Activated CD4-positive, alpha-beta memory T cell treated with anti-CD3 and anti-CD28 coated beads, Interleukin-2, amount 10 ng/mL, durations not matched to agents 7 days and 5 days (primary cell): ENCODE data around the gene PDE2A. TPM values are rescaled to one million over a fixed set of nuclear protein-coding genes. Genes with fewer than 3 reads are reported as not detected.

Experiments
- CTCF ChIA-PET: fragments of 350-600 bp; sonication (Branson Sonifier 250); formaldehyde crosslinking; loops from one replicate; lab custom pipeline; 2021; ENCODE audit warnings: antibody characterized with exemption, inconsistent platforms; lab: Charles Lee
- POLR2A ChIA-PET: fragments of 350-600 bp; sonication (Branson Sonifier 250); formaldehyde crosslinking; loops from one replicate; lab custom pipeline; 2021; ENCODE audit warnings: antibody characterized with exemption; lab: Charles Lee
- DNase-seq: peaks from one replicate; pipeline ENCODE4 v3.0.0-alpha.2; 2020
- H3K27ac Mint-ChIP-seq: one replicate; pipeline ENCODE4 v1.8.0; 2021; ENCODE audit warnings: mild to moderate bottlenecking, mixed read lengths
- H3K27me3 Mint-ChIP-seq: one replicate; pipeline ENCODE4 v1.8.0; 2021; ENCODE audit warnings: mixed read lengths
- H3K36me3 Mint-ChIP-seq: one replicate; pipeline ENCODE4 v1.8.0; 2021; ENCODE audit warnings: low read depth, mixed read lengths
- H3K4me1 Mint-ChIP-seq: one replicate; pipeline ENCODE4 v1.8.0; 2021; ENCODE audit warnings: mixed read lengths
- H3K4me3 Mint-ChIP-seq: one replicate; pipeline ENCODE4 v1.8.0; 2021; ENCODE audit warnings: mild to moderate bottlenecking, mixed read lengths
- H3K9me3 Mint-ChIP-seq: one replicate; pipeline ENCODE4 v1.8.0; 2021; ENCODE audit warnings: mixed read lengths
- total RNA-seq, 2 experiments: library from RNA; stranded (reverse); gene quantifications; one replicate each; pipeline ENCODE4 v1.2.3, GENCODE V29; 2021

Gene PDE2A
- total RNA-seq, 2 experiments from 2014 or later, result 0.93 to 1.8 TPM

DNA sequence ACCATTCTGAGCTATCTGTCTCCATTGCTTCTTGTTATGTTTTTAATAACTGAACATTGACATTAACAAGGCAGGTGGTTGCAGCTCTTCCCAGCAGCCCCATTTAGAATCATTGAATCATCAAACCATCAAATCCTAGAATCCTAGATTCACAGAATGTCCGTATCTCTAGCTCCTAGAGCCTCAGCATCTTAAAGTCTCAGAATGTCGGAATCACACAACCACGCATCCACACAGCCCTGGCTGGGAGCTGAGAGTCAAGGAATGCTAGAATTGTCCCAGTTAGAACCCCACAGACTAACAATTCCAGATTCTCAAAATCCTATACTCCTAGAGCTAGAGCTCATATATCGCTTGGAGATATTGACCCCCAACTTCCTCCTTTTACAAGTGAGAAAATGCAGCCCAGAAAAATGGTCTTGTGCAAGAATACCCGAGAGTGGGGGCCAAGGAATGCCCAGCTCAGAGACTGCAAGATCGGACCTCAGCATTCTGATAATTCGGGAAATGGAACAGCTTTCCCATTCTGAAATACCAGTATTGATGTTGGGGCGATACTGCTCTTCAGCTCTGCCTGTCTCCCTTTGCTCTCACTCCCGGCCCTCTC is 38.8 kb downstream of the PDE2A start:
- H3K27me3 Mint-ChIP-seq, result peaks cover 21% of the 10 kb centered on the region
- no peaks in the 10 kb centered on the region for H3K36me3 Mint-ChIP-seq
- DNase-seq, result no peak
- ChIA-PET CTCF (interaction anchor here (0.6 to 2.1 kb wide), 8 partner anchors 9 to 248 kb away, joined by 3 to 9 read pairs (median 3); no protein-coding TSS in a partner anchor), POLR2A (interaction anchor here (1.2 kb wide), 1 partner anchor 24 kb away, joined by 3 read pairs; no protein-coding TSS in a partner anchor)
- no peaks in the 10 kb centered on the region for H3K4me1 Mint-ChIP-seq
- no peak overlapping the region for H3K4me3 Mint-ChIP-seq
- no peaks in the 10 kb centered on the region for H3K9me3 Mint-ChIP-seq
- no peak overlapping the region for H3K27ac Mint-ChIP-seq

DNA sequence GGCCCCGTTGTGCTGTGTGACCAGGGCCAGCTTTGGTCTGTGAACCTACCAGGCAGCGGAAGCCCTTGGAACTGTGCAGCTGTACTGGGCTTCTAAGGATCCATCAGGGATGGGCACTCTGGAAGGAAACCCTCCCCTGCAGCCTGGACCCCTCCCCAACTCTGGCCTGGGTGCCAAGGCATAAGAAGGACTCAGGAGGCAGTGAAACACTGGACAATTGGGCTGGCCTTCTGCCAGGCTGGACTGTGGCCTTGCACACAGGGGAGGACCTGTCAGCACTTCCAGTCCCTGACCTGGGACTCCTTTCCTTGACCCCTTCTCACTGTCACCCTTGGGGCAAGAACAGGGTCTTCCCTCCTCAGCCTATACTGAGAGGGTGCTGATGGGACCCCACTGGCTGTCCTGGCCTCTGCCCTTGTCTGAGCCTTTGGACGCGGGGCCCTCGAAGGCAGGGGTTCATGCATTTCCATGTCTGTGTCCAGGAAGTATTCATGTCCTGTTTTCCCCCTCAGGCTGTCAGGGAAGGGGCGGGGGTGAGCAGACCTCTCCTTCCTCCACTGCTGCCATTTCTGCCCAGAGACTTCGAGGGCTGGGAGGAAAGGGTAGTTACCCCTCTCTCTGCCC is 39.6 kb downstream of the PDE2A start:
- no peak overlapping the region for H3K27ac Mint-ChIP-seq
- peaks cover 28% of the 10 kb centered on the region for H3K27me3 Mint-ChIP-seq
- no peaks in the 10 kb centered on the region for H3K36me3 Mint-ChIP-seq
- no peak for DNase-seq
- CTCF ChIA-PET, result interaction anchor here (0.9 to 2.1 kb wide), 5 partner anchors 13 to 163 kb away, joined by 3 to 8 read pairs (median 3); no protein-coding TSS in a partner anchor
- H3K4me1 Mint-ChIP-seq, result peaks cover 4% of the 10 kb centered on the region
- no peaks in the 10 kb centered on the region for H3K9me3 Mint-ChIP-seq
- H3K4me3 Mint-ChIP-seq, result no peak overlapping the region
- POLR2A ChIA-PET, result no interaction called here

DNA sequence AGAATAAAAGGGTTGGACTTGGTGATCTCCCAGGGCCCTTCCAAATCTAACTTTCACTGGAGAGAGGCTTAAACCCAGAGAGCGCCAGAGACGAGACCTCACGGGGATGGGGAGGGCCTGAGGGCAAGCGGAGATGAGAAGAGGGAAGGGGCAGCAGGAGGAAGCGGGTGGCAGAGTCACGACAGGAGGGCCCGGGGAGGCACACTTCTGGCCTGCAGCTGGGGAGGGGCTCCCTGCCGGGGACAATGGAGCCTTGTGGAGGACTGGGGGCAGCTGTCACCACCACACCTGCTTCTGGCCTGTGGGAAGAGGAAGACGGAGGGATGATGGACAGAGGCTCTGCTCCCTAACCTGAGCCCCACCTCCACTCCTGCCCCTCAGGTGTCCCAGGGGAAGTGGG is 40.2 kb downstream of the PDE2A start:
- H3K36me3 Mint-ChIP-seq, result no peaks in the 10 kb centered on the region
- H3K4me3 Mint-ChIP-seq, result no peak overlapping the region
- H3K27ac Mint-ChIP-seq, result no peak overlapping the region
- CTCF ChIA-PET, result no interaction called here
- POLR2A ChIA-PET, result interaction anchor here (1.0 kb wide), 1 partner anchor 13 kb away, joined by 4 read pairs; no protein-coding TSS in a partner anchor
- peaks cover 4% of the 10 kb centered on the region for H3K4me1 Mint-ChIP-seq
- DNase-seq, result no peak
- peaks cover 28% of the 10 kb centered on the region for H3K27me3 Mint-ChIP-seq
- H3K9me3 Mint-ChIP-seq, result no peaks in the 10 kb centered on the region

DNA sequence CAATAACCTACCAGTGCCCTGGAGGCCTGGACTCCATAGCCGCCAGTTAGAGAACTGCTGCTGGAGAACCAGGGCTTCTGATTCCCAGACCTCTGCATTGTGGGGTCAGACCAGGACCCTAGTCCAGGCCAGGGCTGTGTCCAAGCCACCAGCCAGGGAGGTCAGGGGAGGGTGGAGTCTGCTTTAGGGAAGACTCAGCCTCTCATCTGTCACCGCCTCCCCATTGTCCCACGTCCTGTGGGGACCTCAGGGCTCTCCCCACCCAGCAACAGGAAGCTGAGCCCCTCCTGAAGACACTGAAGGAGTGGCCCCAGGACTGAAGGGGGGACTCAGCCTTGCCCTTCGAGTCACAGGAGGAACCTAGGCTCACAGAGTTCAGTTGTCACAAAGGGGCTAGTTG is 41.2 kb downstream of the PDE2A start:
- Mint-ChIP-seq H3K4me1 (peaks cover 4% of the 10 kb centered on the region), H3K27ac (no peak overlapping the region), H3K9me3 (no peaks in the 10 kb centered on the region), H3K36me3 (no peaks in the 10 kb centered on the region), H3K4me3 (no peak overlapping the region), H3K27me3 (peaks cover 24% of the 10 kb centered on the region)
- POLR2A ChIA-PET, result interaction anchor here (1.0 kb wide), 1 partner anchor 12 kb away, joined by 4 read pairs; no protein-coding TSS in a partner anchor
- CTCF ChIA-PET, result no interaction called here
- no peak for DNase-seq

DNA sequence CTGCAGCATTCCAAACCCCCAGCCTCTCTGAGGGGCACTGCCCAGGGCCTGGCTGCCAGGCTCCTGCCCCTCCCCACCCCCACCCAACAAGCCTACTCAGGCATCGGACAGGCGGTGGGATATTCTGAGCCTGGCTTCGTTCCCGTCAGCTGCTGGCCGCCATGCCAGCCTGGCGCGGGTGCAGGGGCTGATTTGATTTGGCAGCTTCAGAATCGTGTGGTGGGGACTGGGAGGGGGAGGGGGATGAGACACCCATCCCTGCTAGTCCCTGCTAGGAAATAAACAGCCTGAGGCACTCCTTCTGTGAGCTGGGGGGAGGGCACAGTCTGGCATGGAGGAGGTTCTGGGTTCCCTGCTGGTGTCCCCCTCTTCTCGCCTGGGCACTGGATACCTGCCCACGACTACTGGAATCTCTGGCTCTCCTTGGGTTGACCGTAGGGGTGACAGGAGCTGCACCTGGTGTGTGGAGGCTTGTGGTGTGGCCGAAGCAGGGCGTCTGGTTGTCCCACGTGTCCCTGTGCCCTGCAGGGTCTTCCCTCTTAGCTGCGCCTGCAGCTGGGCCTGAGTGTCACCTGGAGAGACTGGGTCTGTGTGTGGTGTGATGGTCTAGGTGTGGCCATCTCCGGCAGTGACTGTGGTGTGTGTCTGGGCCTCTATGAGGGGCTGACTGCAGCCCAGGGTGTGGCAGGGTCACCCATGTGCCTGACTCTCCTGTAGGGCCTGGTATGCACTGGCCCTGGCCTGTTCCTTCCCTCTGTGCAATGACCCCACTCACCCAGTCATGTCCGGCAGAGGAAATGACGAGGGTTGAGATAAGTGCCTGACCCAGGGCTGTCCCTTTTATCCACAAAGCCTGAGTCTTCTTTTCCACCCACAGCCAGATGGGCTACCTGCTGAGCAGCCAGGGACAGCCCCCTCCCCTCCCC is 42.2 kb downstream of the PDE2A start:
- ChIA-PET POLR2A (no interaction called here), CTCF (no interaction called here)
- Mint-ChIP-seq H3K9me3 (no peaks in the 10 kb centered on the region), H3K4me3 (no peak overlapping the region), H3K4me1 (peaks cover 4% of the 10 kb centered on the region), H3K27me3 (peaks cover 19% of the 10 kb centered on the region), H3K36me3 (no peaks in the 10 kb centered on the region), H3K27ac (no peak overlapping the region)
- DNase-seq, result no peak

DNA sequence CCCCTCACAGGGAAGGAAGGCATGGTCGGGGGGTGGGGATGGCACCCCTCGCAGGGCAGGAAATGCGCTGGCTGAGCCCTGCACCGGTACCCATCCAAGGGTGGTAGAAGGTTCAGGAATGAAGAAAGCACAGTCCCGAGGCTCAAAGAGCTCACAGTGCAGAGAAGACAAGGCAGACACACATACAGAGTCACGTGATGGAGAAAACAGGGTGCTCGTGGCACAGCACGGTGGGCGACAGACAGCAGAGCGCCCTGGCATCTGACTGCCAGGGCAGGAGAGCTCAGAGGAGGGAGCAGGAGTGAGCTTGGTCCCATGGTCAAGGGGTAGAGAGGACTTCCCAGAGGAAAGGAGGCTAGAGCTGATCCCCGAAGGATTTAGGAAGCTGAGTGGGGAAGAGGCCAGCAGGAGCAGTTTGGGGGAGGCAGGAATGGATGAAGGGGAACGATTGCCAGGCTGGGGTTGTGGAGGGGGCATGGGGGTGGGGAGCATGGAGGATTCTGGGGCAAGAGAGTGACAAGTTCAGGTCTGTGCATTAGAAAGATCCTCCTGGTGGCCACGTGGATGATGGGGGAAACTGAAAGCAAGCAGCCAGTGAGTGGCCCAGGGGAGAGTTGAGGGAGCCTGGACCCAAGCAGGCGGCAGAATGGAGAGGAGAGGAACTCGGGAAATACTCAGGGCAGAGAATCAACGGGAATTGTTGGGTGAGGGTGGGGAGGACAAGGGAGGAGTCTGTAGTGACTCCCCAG is 43.9 kb downstream of the PDE2A start:
- Mint-ChIP-seq H3K36me3 (no peaks in the 10 kb centered on the region), H3K9me3 (no peaks in the 10 kb centered on the region), H3K27ac (no peak overlapping the region), H3K4me3 (no peak overlapping the region), H3K4me1 (peaks cover 4% of the 10 kb centered on the region), H3K27me3 (peaks cover 10% of the 10 kb centered on the region)
- POLR2A ChIA-PET, result no interaction called here
- CTCF ChIA-PET, result interaction anchor here (0.6 kb wide), 1 partner anchor 124 kb away, joined by 5 read pairs; no protein-coding TSS in a partner anchor
- no peak for DNase-seq

DNA sequence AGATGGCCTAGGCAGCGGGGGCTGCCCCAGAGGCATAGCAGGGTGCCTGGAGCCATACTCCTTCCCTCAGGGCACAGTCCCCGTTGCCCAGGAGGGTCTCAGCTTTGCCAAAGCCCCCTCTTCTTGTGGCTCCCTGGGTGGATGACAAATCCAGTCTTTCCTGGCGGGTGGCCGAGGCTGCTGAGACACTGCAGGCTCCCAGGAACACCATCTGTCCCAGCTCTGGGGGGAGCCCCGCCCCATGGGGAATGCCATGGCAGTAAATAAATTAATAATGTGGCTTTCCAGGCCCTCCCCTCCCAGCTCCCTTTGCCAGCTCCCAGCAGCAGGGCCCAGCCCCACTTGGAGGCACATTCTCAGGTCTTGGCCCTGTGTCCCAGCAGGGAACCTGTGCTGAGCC is 45.0 kb downstream of the PDE2A start:
- POLR2A ChIA-PET, result interaction anchor here (0.8 kb wide), 1 partner anchor 9 kb away, joined by 3 read pairs; no protein-coding TSS in a partner anchor
- Mint-ChIP-seq H3K27ac (no peak overlapping the region), H3K36me3 (no peaks in the 10 kb centered on the region), H3K4me1 (peaks cover 14% of the 10 kb centered on the region), H3K27me3 (peaks cover 10% of the 10 kb centered on the region), H3K9me3 (no peaks in the 10 kb centered on the region), H3K4me3 (no peak overlapping the region)
- DNase-seq, result no peak
- CTCF ChIA-PET, result interaction anchor here (1.1 kb wide), 1 partner anchor 14 kb away, joined by 3 read pairs; no protein-coding TSS in a partner anchor

DNA sequence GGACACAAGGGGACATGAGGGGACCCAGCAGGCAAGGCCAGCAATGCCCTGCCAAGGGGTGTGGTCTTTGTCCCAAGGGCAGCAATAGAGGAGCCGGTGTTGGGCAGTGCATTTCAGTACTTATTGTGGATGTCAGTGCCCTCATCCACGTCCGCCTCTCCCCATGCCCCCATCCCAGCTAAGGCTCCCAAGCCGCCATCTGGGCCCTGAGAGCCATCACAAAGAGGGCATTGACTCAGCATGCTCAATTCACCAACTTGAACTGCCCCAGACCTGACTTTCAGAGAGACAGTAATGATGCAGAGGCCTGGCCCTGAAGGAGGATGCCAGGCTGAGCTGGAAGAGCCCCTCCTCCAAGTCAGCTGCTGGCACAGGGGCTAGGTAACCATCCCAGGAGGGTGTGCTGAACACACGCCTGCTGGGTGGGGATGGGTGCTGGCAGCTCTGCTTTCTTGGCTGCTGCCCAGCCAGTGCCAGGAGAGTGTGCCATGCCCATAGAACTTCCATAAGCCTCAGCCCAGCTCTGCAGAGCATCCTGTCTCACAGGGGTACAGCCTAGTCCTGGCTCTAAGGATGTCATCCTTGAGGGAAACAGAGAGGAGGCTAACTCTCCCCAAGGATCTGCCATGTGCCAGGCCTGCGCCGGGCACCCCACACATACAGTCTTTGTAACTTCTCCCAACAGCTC is 46.5 kb downstream of the PDE2A start:
- Mint-ChIP-seq H3K4me3 (no peak overlapping the region), H3K36me3 (no peaks in the 10 kb centered on the region), H3K27ac (no peak overlapping the region), H3K27me3 (peaks cover 12% of the 10 kb centered on the region), H3K9me3 (no peaks in the 10 kb centered on the region), H3K4me1 (peaks cover 25% of the 10 kb centered on the region)
- CTCF ChIA-PET, result no interaction called here
- POLR2A ChIA-PET, result no interaction called here
- no peak for DNase-seq

DNA sequence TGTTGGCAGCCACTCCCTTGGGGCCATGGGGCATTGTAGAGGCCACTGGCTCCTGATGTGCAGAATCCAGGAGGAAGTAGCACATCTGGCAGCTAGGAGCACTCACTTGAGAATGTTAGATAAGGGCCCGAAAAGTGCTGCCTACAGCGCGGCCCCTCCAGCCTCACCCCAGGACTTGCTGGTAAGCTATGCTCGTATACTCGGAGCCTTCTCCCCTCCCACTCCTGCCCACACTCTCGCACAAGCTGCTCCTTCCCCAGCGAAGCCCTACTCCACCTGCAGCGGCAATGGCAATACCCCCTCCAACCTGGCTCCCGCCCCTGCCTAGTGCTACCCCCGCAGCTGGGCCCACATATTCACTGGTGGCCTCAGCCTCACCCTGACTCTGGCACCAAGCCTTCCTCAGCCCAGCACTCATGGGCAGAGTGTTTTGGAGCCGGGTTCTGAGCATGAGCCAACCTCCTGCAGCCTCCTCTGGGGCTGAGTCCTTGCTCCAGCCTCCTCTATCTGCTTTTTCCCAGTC is 47.7 kb downstream of the PDE2A start:
- H3K4me3 Mint-ChIP-seq, result no peak overlapping the region
- H3K9me3 Mint-ChIP-seq, result no peaks in the 10 kb centered on the region
- no peak overlapping the region for H3K27ac Mint-ChIP-seq
- CTCF ChIA-PET, result interaction anchor here (0.9 kb wide), 1 partner anchor 99 kb away, joined by 3 read pairs; no protein-coding TSS in a partner anchor
- DNase-seq, result no peak
- H3K27me3 Mint-ChIP-seq, result peaks cover 12% of the 10 kb centered on the region
- POLR2A ChIA-PET, result no interaction called here
- peaks cover 38% of the 10 kb centered on the region for H3K4me1 Mint-ChIP-seq
- H3K36me3 Mint-ChIP-seq, result no peaks in the 10 kb centered on the region

DNA sequence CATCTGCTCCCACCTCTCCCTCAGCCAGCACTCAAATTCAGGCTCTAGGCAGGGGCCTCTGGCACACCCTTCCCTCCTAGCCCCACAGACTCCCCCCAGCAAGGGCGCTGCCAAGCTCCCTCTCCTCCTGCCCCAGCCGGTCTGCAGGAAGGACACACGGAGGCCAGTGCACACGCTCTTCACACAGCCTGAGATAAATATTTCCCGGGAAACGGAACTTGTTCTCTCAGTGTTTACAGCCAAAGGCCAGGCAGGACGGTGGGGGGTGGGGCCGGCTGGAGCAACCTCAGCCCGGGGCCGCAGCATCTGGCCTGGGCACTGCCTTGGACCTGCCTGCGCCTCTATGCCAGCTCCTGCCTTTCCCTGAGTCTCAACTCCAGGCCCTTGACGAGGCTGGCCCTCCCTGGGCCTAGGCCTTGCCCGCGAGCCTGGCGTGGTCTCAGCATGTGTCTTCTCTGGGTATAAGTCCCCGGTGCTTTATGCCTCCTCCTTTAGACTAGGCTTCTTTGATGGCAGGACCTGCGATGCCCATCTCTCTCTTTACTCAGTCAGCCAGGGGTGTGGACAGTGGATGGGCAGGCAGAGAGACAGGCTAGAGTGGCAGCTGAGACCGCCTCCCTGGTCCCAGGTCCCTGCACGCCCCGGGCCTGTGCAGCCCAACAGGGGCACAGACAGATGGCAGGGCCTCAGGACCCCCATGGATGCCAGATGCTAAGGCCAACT is 48.4 kb downstream of the PDE2A start:
- CTCF ChIA-PET, result interaction anchor here (0.9 kb wide), 1 partner anchor 99 kb away, joined by 3 read pairs; no protein-coding TSS in a partner anchor
- no peak for DNase-seq
- Mint-ChIP-seq H3K9me3 (no peaks in the 10 kb centered on the region), H3K4me1 (peaks cover 44% of the 10 kb centered on the region), H3K36me3 (no peaks in the 10 kb centered on the region), H3K27me3 (peaks cover 12% of the 10 kb centered on the region), H3K4me3 (no peak overlapping the region), H3K27ac (no peak overlapping the region)
- POLR2A ChIA-PET, result no interaction called here

DNA sequence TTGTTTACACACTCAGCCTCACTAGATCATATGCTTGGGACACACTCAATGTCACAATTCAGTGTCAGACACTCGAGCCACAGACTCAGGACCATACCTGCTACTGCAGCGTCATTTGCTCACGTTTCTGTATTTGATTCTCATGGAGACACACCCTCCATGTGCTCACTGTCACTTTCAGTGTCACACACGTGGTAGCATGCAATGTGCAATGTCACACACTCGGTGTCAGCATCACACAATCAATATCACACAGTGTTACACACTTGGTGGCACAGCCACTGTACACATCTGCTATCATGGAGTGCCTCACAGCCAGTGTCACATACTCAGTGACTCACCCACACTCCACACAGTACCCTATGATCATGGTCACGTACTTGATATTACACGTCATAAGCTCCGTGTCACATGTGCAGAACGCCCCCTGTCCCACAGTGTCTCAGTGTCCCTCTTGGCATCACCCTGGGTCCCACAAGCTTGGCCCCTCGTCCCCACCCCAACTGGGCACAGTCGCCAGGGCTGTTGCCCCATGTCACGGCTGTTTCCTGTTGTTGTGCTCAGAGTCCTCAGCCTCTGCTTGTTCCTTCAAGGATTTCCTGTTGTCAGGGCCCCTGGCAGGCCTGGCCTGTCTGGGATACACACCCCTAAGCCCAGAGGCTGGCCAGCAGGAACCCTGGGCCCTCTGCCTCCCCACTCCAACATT is 49.6 kb downstream of the PDE2A start:
- POLR2A ChIA-PET, result no interaction called here
- no peaks in the 10 kb centered on the region for H3K36me3 Mint-ChIP-seq
- H3K4me1 Mint-ChIP-seq, result peaks cover 52% of the 10 kb centered on the region
- CTCF ChIA-PET, result no interaction called here
- no peak overlapping the region for H3K4me3 Mint-ChIP-seq
- peaks cover 5% of the 10 kb centered on the region for H3K27me3 Mint-ChIP-seq
- H3K27ac Mint-ChIP-seq, result peak overlapping the region; percentile 9
- DNase-seq, result no peak
- no peaks in the 10 kb centered on the region for H3K9me3 Mint-ChIP-seq
